Fibroblast of gingiva (primary cell): ENCODE measurements around the gene ALLC.
"Not testable (repeated sequence)": the region's sequence is repeated elsewhere in the genome, so short reads cannot be mapped to it uniquely, and the experiment has no call there.

Source experiments
- DNase-seq: peaks from one replicate; pipeline ENCODE4 v3.0.0-alpha.2; 2011; ENCODE audit warnings: low read depth

Gene ALLC

GRCh38 chr2:3657881-3658280 lies at the start of gene ALLC:
TSS of gene ALLC (plus strand) at chr2:3658200. CDS start at chr2:3671158, 12,958 bp downstream.
- DNase-seq, result no peak

- DNase-seq, result no peak
Observed at GRCh38 chr2:3608373-3609278, 49.4 kb upstream of the ALLC start.

GRCh38 chr2:3609279-3609673 lies 48.7 kb upstream of the ALLC start:
- not testable (repeated sequence) for DNase-seq

- DNase-seq, result no peak
Observed at GRCh38 chr2:3610415-3610814, 47.6 kb upstream of the ALLC start.

- DNase-seq, result no peak
Observed at GRCh38 chr2:3610881-3611505, 47.0 kb upstream of the ALLC start.

GRCh38 chr2:3611589-3611988 lies 46.4 kb upstream of the ALLC start:
- no peak for DNase-seq

GRCh38 chr2:3612639-3613523 lies 45.1 kb upstream of the ALLC start:
- no peak for DNase-seq

GRCh38 chr2:3613524-3613905 lies 44.5 kb upstream of the ALLC start:
- no peak for DNase-seq

- DNase-seq, result not testable (repeated sequence)
Observed at GRCh38 chr2:3614743-3615142, 43.3 kb upstream of the ALLC start.

- DNase-seq, result not testable (repeated sequence)
Observed at GRCh38 chr2:3615541-3616200, 42.3 kb upstream of the ALLC start.

GRCh38 chr2:3616435-3617197 lies 41.4 kb upstream of the ALLC start:
- DNase-seq, result not testable (repeated sequence)

GRCh38 chr2:3617198-3617890 lies 40.7 kb upstream of the ALLC start:
- DNase-seq, result no peak

- DNase-seq, result no peak
Observed at GRCh38 chr2:3618367-3618766, 39.6 kb upstream of the ALLC start.

- DNase-seq, result no peak
Observed at GRCh38 chr2:3619033-3619432, 39.0 kb upstream of the ALLC start.

GRCh38 chr2:3619661-3620060 lies 38.3 kb upstream of the ALLC start:
- not testable (repeated sequence) for DNase-seq

- no peak for DNase-seq
Observed at GRCh38 chr2:3620834-3621233, 37.2 kb upstream of the ALLC start.

- no peak for DNase-seq
Observed at GRCh38 chr2:3622967-3623366, 35.0 kb upstream of the ALLC start.

GRCh38 chr2:3624059-3624794 lies 33.8 kb upstream of the ALLC start:
- DNase-seq, result no peak

- DNase-seq, result no peak
Observed at GRCh38 chr2:3625186-3625585, 32.8 kb upstream of the ALLC start.
